Mesodermal cell (in vitro differentiated cells): ENCODE results near the gene FGFR3.

ENCODE experiments used
- H3K27ac ChIP-seq: 2 replicates; pipeline ENCODE4 v1.7.0; 2013; ENCODE audit warnings: mild to moderate bottlenecking, low read depth, low read length, moderate library complexity; ENCODE audit not compliant: severe bottlenecking
- H3K36me3 ChIP-seq: 2 replicates; pipeline ENCODE4 v1.7.1; 2013; ENCODE audit warnings: mild to moderate bottlenecking, low read length, moderate library complexity; ENCODE audit not compliant: control insufficient read depth, insufficient read depth
- H3K4me1 ChIP-seq: one replicate; pipeline ENCODE4 v1.7.1; 2013; ENCODE audit warnings: mild to moderate bottlenecking, low read length; ENCODE audit not compliant: insufficient read depth, control insufficient read depth, poor library complexity, severe bottlenecking
- H3K4me3 ChIP-seq: 2 replicates; pipeline ENCODE4 v1.7.0; 2013; ENCODE audit warnings: low read length, control low read depth, mild to moderate bottlenecking; ENCODE audit not compliant: insufficient read depth, poor library complexity, severe bottlenecking; ENCODE audit errors: extremely low read depth
- H3K9me3 ChIP-seq: 2 replicates; pipeline ENCODE4 v1.7.1; 2013; ENCODE audit warnings: mild to moderate bottlenecking, low read length, moderate library complexity; ENCODE audit not compliant: control insufficient read depth
- WGBS, 2 experiments: methylation state at CpG; one replicate each; pipeline ENCODE4 v1.1.5; 2013; ENCODE audit warnings: missing lambda C conversion rate in 2 of 2; ENCODE audit not compliant: insufficient coverage in 2 of 2; 5-methylcytosine and 5-hydroxymethylcytosine counted together

The FGFR3 gene

DNA sequence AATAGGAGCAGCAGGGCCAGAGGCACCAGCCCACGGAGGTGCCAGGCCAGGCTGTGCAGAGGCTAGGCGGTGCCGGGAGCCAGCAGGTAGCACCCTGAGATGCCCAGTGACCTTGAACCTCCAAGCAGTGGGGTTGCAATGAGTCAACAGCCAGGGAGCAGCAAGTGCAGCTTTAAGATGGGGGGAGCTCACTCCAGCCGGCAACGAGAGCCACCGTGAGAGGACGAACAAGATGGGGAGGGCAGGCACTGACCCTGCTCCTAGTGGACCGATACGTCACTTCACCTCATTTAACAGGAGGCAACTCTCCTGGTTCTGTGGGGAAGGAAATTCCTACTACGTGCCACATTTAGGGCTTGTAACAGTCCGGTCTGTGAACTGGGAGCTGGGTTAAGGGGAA lies 58.1 kb downstream of the FGFR3 start:
- H3K27ac ChIP-seq, result no peak overlapping the region
- H3K4me1 ChIP-seq, result no peaks in the 10 kb centered on the region
- H3K36me3 ChIP-seq, result peaks cover 41% of the 10 kb centered on the region
- 83% methylated on average over 7 to 8 of the region's 11 CpGs for WGBS, 2 experiments
- no peak overlapping the region for H3K4me3 ChIP-seq
- H3K9me3 ChIP-seq, result no peaks in the 10 kb centered on the region

DNA sequence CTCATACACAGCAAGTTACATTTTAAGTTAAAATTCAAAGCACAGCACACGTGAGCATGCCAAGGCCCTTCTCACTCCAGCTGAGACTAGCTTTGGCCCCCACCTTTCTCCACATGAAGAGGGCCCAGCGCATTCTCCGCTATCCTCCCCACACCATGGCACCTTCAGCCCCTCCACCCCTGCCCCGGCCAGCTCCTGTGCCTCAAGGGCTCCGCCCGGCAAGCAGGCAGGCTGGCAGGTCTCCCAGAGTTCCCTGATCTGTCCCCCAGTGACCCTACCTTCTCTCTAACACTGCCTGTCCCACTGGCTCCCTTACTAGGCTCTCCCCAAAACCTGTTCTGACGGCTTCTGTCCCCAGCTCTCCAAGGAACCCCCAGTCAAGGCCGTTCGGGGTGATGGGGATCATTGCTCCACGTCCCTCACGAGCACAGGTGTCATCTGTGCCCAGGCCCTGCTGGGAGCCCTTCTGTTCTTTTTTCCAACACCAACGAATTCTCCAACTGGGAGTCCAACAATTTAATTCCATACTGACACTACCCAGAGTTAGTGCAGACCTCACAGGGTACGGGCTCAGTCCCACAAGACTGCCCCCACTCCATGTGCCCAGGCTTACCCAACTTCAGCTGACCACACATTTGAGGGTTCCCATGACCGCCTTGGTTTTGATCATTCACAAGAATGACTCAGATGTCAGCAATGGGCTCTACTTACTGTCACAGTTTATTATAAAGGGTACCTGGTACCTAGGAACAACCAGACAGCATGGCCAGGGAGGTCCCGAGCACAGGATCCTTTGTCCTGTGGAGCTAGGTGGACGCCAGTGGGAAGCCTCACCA lies 58.7 kb downstream of the FGFR3 start:
- Histone ChIP-seq H3K4me1 (no peaks in the 10 kb centered on the region), H3K9me3 (no peaks in the 10 kb centered on the region), H3K36me3 (peaks cover 35% of the 10 kb centered on the region), H3K27ac (no peak overlapping the region), H3K4me3 (no peak overlapping the region)
- 92 to 94% methylated on average over 14 to 16 of the region's 16 CpGs for WGBS, 2 experiments

DNA sequence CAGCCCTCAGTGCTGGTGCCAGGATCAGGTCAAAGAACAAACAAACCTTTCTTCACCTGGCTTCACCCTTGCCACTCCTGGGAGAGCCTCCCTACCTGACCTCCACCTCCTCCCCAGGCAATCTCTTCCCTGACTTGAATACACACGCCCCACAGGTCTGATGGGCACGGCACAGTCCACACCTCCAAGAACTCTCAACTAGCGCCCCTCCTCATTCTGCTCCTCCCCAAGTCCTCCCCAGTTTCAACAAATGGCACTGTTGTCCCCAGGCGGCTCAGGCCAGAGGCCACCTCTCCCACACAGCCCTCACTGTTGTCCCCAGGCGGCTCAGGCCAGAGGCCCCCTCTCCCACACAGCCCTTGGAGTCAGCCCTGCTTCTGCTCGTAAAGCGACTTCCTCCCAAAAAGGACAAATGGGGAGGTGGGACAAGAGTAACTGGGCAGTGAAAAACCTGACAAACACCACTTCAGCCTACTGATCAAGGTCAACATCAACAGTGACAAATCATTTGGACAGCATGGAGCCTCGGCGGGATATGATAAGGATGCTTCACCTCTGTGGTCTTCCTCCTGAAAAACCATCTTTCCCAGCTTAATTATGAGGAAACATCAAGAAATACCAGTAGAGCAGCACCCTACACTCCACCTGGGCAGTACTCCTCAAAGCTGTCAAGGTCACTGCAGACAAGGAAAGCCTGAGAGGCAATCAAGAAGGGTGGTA lies 60.0 kb downstream of the FGFR3 start:
- Histone ChIP-seq H3K9me3 (no peaks in the 10 kb centered on the region), H3K36me3 (peaks cover 23% of the 10 kb centered on the region), H3K4me3 (no peak overlapping the region), H3K27ac (no peak overlapping the region), H3K4me1 (no peaks in the 10 kb centered on the region)
- 89 to 95% methylated on average over 6 of the region's 9 CpGs for WGBS, 2 experiments

DNA sequence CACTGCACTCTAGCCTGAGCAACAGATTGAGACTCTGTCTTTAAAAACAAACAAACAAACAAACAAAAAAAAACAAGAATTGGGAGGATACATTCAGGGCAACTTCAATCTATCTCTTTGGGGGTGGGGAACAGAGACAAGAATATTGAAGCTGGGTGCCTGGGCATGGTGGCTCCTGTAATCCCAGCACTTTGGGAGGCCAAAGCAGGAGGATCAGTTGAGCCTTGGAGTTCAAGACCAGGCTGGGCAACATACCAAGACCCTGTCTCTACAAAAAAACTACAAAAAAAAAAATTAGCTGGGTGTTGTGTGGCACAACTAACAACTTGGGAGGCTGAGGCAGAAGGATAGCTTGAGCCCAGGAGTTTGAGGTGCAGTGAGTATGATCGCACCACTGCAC lies 61.7 kb downstream of the FGFR3 start:
- no peak overlapping the region for H3K27ac ChIP-seq
- H3K4me3 ChIP-seq, result peak overlapping the region; percentile 75
- peaks cover 17% of the 10 kb centered on the region for H3K36me3 ChIP-seq
- no peaks in the 10 kb centered on the region for H3K4me1 ChIP-seq
- H3K9me3 ChIP-seq, result no peaks in the 10 kb centered on the region
- WGBS, 2 experiments, result no CpG with 5 or more reads among the region's 1 CpG

DNA sequence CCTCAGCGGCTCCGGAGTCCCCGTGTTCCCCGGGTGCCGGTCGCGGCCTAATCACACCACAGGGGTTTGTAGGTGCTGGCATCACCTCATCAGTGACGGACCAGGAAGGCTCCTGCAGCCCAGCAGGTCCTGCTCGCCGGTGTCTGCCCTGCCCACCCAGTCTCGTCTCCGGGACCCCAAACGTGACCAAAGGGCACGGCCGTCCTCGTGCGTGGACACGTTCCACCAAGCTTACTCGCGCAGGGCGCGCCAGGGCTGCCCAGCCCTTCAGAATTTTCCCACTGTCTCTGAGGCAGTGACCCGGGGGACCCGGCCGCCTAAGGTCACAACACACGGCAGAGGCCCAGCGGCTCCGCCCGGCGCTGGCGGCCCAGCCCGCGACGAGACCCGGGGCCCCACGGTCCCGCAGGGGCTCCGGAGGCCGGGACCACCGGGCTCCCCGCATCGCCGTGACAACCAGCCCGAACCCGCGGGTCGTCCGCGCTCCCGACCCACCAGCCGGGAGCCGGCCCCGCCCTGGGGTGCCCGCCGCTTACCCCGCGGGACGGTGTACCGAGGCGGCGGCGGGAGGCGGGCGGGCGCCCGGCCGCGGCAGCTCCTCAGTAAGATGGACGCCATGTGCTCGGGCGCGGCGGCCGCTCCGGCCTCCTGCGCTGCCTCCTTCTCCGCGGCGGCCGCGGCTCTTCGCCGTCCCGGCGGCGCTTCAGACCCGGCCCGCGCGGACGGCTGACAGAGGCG lies 62.4 kb downstream of the FGFR3 start:
- no peaks in the 10 kb centered on the region for H3K9me3 ChIP-seq
- H3K4me1 ChIP-seq, result no peaks in the 10 kb centered on the region
- peak overlapping the region; percentile 75 for H3K4me3 ChIP-seq
- 0 to 1% methylated on average over 78 to 88 of the region's 92 CpGs for WGBS, 2 experiments
- no peak overlapping the region for H3K27ac ChIP-seq
- peaks cover 17% of the 10 kb centered on the region for H3K36me3 ChIP-seq

DNA sequence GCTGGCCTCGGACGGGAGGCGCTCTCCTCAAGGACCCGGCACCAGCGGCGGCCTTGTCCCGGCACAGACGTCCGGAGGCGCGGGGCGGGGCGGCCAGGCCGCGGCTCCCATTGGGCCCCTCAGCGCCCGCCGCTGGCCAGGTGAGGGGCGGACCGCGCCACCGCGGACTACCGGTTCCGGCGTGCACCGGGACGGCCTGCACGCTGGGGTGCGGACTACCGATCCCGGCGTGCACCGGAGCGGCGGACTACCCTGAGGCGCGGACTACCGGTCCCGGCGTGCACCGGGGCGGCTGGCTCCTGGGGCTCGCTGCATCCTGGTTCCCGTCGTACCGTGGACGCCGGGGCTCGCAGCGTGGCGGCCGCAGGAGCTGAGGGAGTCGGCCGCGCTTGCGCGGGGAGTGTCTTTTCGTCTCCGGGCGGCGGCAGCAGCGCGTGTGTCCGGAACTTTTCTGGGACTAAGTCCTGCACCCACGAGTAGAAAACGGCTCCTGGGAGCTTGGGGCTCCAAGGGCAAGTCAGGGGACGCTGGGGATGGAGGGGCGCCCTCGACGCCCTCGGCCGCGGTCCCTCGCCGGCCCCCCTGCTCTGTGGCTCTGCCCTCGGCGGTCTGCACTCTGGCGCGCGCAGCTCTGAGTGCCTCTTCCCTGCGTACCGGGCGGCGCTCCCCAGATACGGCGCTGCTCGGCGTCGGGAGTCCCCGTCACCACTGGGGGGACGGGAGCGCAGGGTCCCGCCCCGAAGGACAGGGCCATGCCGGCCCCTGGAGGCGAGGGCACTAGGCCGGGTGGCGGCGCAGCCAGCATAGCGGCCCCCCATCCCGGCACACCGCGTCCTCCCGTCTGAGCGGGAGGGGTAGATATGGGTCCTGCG lies 63.2 kb downstream of the FGFR3 start, which contains the start of gene LETM1:
TSS of gene LETM1 (minus strand) at position 86 of the 872 bp plus-strand sequence. CDS start 206 bp downstream, outside the sequence.
- 0% methylated on average over 79 to 92 of the region's 107 CpGs for WGBS, 2 experiments
- peaks cover 17% of the 10 kb centered on the region for H3K36me3 ChIP-seq
- no peaks in the 10 kb centered on the region for H3K9me3 ChIP-seq
- H3K4me1 ChIP-seq, result no peaks in the 10 kb centered on the region
- H3K27ac ChIP-seq, result peak within 1 kb of the TSS; percentile 49
- peak within 1 kb of the TSS; percentile 75 for H3K4me3 ChIP-seq

DNA sequence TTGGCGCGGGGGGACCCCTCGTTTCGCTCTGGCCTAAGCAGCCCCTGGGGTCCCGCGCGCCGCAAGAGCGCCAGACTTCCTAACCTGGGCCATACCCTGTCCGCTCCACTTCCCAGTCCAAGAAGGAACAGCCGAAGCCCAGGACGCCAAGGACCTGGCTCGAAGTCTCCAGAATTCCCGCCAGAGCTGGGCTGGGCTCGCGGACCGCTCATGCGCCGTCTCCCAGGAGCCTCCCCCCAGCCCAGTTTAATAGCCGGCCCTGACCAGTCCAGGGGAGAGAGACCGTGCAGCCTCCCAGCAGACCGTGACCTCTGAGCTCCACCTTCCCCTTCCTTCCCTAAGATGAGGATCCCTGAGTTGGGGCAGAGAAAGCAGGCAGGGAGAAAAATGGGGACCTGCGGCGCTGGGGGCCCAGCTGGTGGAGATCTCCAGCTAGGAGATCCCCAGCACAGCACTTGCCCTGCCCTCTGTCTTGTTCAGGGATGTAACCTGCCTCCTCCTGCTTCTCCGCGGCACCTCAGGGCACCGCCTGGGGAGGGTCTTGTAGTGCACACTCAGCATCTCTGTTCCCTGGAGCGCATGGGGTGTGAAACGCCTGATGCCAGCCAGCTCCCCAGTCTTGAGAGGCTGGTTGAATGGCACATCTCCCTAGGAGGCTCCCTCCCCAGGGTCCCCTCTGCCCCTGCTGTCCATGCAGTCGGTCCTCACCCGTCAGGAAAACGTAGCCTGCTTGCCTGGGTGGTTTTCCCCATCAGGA lies 64.0 kb downstream of the FGFR3 start:
- H3K4me3 ChIP-seq, result peak overlapping the region; percentile 75
- peaks cover 12% of the 10 kb centered on the region for H3K36me3 ChIP-seq
- WGBS, 2 experiments, result 32 to 43% methylated on average over 18 to 26 of the region's 32 CpGs
- no peaks in the 10 kb centered on the region for H3K9me3 ChIP-seq
- no peak overlapping the region for H3K27ac ChIP-seq
- H3K4me1 ChIP-seq, result no peaks in the 10 kb centered on the region

DNA sequence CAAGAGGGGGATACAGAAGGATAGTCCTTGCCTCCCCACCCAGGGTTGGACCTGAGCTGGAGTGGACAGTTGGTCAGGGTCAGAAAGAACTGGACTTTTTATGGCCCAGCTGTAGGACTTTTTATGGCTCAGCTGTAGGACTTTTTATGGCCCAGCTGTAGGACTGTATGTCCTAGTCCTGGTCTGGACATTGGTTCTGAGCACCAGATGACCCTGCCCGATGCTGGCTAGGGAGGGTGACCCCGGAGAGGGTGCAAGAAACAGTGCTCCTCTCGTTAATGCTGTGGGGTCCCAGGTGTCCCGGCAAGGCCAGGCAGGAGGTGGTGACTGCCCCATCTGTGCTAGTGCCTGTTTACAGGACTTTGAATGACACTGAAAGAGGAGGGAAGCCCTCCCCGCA lies 64.8 kb downstream of the FGFR3 start:
- no peaks in the 10 kb centered on the region for H3K9me3 ChIP-seq
- H3K4me1 ChIP-seq, result no peaks in the 10 kb centered on the region
- H3K27ac ChIP-seq, result no peak overlapping the region
- peaks cover 7% of the 10 kb centered on the region for H3K36me3 ChIP-seq
- 80 to 92% methylated on average over 2 to 5 of the region's 5 CpGs for WGBS, 2 experiments
- H3K4me3 ChIP-seq, result no peak overlapping the region
